Gastrocnemius medialis (tissue), 4 donors: ENCODE measurements around the gene PAM16. TPM values are rescaled to one million over a fixed set of nuclear protein-coding genes. Genes with fewer than 3 reads are reported as not detected.
A peak's percentile ranks its signal among the peaks of the same experiment; 100 is the strongest.

Experiments
- ATAC-seq, 2 donors: fragments of 150-250 bp; one replicate each; pipeline ENCODE4 v1.9.1; 2016
- DNase-seq, 2 donors: peaks; one replicate each; pipeline ENCODE4 v3.0.0-alpha.2; 2019
- H3K27ac ChIP-seq, 4 donors: fragments of 200-600 bp; sonication (generic); 1 replicate in 1 of 4; 2 replicates in 3 of 4; pipeline ENCODE4 v1.5.1; 2016 to 2018; ENCODE audit warnings: mild to moderate bottlenecking in 2 of 4, moderate library complexity in 1 of 4
- H3K27me3 ChIP-seq, 3 donors: fragments of 200-600 bp; sonication (generic) in 2 of 3; 1 replicate in 1 of 3; 2 replicates in 2 of 3; pipeline versions ENCODE4 v1.5.1 to v1.6.0; 2016 to 2019; ENCODE audit warnings: mild to moderate bottlenecking in 1 of 3, moderate library complexity in 1 of 3
- H3K36me3 ChIP-seq, 2 donors: fragments of 200-600 bp; sonication (generic) in 1 of 2; one replicate each; pipeline ENCODE4 v1.5.1; 2017 to 2018
- H3K4me1 ChIP-seq, 2 donors: fragments of 200-600 bp; sonication (generic) in 1 of 2; one replicate each; pipeline ENCODE4 v1.5.1; 2016 to 2017; ENCODE audit warnings: mild to moderate bottlenecking in 2 of 2
- H3K4me3 ChIP-seq, 4 donors: fragments of 200-600 bp; sonication (generic) in 3 of 4; 1 replicate in 1 of 4; 2 replicates in 3 of 4; pipeline ENCODE4 v1.5.1; 2016 to 2019; ENCODE audit warnings: mild to moderate bottlenecking in 2 of 4
- H3K9me3 ChIP-seq, 3 donors: fragments of 200-600 bp; sonication (generic) in 2 of 3; 1 replicate in 1 of 3; 2 replicates in 2 of 3; pipeline ENCODE4 v1.5.1; 2016 to 2019
- CTCF ChIP-seq, 5 experiments: fragments of 450-650 bp in 3 of 5; fragments of 200-600 bp in 2 of 5; sonication (generic) in 2 of 5; IDR thresholded peaks in 4 of 5; conservative IDR thresholded peaks in 1 of 5; 1 replicate in 4 of 5; 2 replicates in 1 of 5; pipeline ENCODE4 v1.5.1; 2016 to 2019; ENCODE audit warnings: antibody characterized with exemption in 5 of 5, mild to moderate bottlenecking in 3 of 5, moderate library complexity in 3 of 5
- POLR2A ChIP-seq, 2 donors: fragments of 450-650 bp; IDR thresholded peaks; one replicate each; pipeline ENCODE4 v1.6.1; 2017; ENCODE audit warnings: antibody characterized with exemption in 2 of 2, mild to moderate bottlenecking in 2 of 2, moderate library complexity in 2 of 2
- in situ Hi-C, 4 donors: fragments of 200-750 bp; cut with MboI; loops; one replicate each; pipeline versions ENCODE4 v1.15.0 to v1.8.0; 2017; ENCODE audit warnings: low sequenced_read_pairs in 4 of 4
- intact Hi-C: fragments of 100-400 bp; cut with DNase I; formaldehyde crosslinking; loops from one replicate; pipeline ENCODE4 v1.15.1; 2023; ENCODE audit warnings: low total_unique reads
- total RNA-seq, 4 donors: library from RNA; depleted of rRNA; stranded (reverse); fragments of >200 nt; gene quantifications; one replicate each; pipeline versions ENCODE4 v1.1.0 to v1.2.3, GENCODE V29; 2016

PAM16 gene
- total RNA-seq, 4 donors from 2014 or later: 112 to 174 (median 132) TPM

GRCh38 chr16:4293822-4294457 lies 57.2 kb downstream of the PAM16 start:
- peaks cover 38 to 54% of the 10 kb centered on the region in 2 donors for H3K4me1 ChIP-seq
- H3K27me3 ChIP-seq: no peaks in the 10 kb centered on the region
- TF ChIP-seq POLR2A (IDR thresholded peaks at IDR 0.05) (no peak), CTCF (IDR thresholded peaks at IDR 0.05 in 4 of 5, conservative IDR thresholded peaks at IDR 0.05 in 1 of 5) (no peak)
- peak overlapping the region; percentile 66 to 79 (median 71) for H3K27ac ChIP-seq
- no peaks in the 10 kb centered on the region for H3K36me3 ChIP-seq
- intact Hi-C loops (no loop called here), in situ Hi-C loops (loop anchor here in 1 of 4 donors (5.0 kb wide), 2 partner anchors 38 to 103 kb away; no protein-coding TSS in a partner anchor)
- H3K9me3 ChIP-seq: no peaks in the 10 kb centered on the region
- ATAC-seq: peak; percentile 88 to 89
- peak overlapping the region in 3 of 4 donors; percentile 4 to 13 (median 5) for H3K4me3 ChIP-seq
- peak; percentile 66 to 80 for DNase-seq

- Histone ChIP-seq H3K9me3 (no peaks in the 10 kb centered on the region), H3K36me3 (no peaks in the 10 kb centered on the region), H3K27me3 (no peaks in the 10 kb centered on the region), H3K4me3 (peak overlapping the region in 3 of 4 donors; percentile 4 to 13 (median 5)), H3K4me1 (peaks cover 42 to 60% of the 10 kb centered on the region in 2 donors), H3K27ac (peak overlapping the region; percentile 66 to 79 (median 71))
- ATAC-seq (no peak), DNase-seq (no peak)
- TF ChIP-seq CTCF (IDR thresholded peaks at IDR 0.05 in 4 of 5, conservative IDR thresholded peaks at IDR 0.05 in 1 of 5) (no peak), POLR2A (IDR thresholded peaks at IDR 0.05) (no peak)
- in situ Hi-C loops: loop anchor here in 1 of 4 donors (5.0 kb wide), 2 partner anchors 39 to 104 kb away; no protein-coding TSS in a partner anchor
- intact Hi-C loops: no loop called here
Observed at GRCh38 chr16:4293181-4293716, 57.9 kb downstream of the PAM16 start.

- peaks cover 44 to 64% of the 10 kb centered on the region in 2 donors for H3K4me1 ChIP-seq
- H3K27me3 ChIP-seq: no peaks in the 10 kb centered on the region
- no peaks in the 10 kb centered on the region for H3K36me3 ChIP-seq
- no peak for TF ChIP-seq POLR2A (IDR thresholded peaks at IDR 0.05)
- TF ChIP-seq CTCF (IDR thresholded peaks at IDR 0.05 in 4 of 5, conservative IDR thresholded peaks at IDR 0.05 in 1 of 5): no peak
- no peaks in the 10 kb centered on the region for H3K9me3 ChIP-seq
- intact Hi-C loops (no loop called here), in situ Hi-C loops (loop anchor here in 1 of 4 donors (5.0 kb wide), 2 partner anchors 41 to 106 kb away; no protein-coding TSS in a partner anchor)
- DNase-seq (no peak), ATAC-seq (no peak)
- no peak overlapping the region for H3K4me3 ChIP-seq
- peak overlapping the region; percentile 45 to 79 (median 71) for H3K27ac ChIP-seq
Observed at GRCh38 chr16:4291699-4292098, 59.4 kb downstream of the PAM16 start.

Other genes with a start within 250 kb of the PAM16 start
- 100 to 1,000 TPM in 3 of 4 donors, 10 to 100 TPM in 1; 84.9 to 223 (median 163) TPM for gene ADCY9, start 234.9 kb downstream of the PAM16 start, total RNA-seq
- 100 to 1,000 TPM; 184 to 519 (median 364) TPM for gene SRL, start 109.2 kb downstream of the PAM16 start, total RNA-seq
- gene TFAP4, start 78.3 kb downstream of the PAM16 start, total RNA-seq: 1 to 10 TPM; 3.2 to 5.0 (median 4.1) TPM
- under 1 TPM in 3 of 4 donors, not detected in 1; 0.81 to 0.95 (median 0.95) TPM for gene GLIS2, start 35.3 kb downstream of the PAM16 start, total RNA-seq
- gene VASN, start 20.5 kb upstream of the PAM16 start, total RNA-seq: 10 to 100 TPM in 1 of 4 donors, 1 to 10 TPM in 3; 2.4 to 12.8 (median 3.7) TPM
- gene CORO7, start 65.3 kb upstream of the PAM16 start, total RNA-seq: 10 to 100 TPM in 1 of 4 donors, 1 to 10 TPM in 3; 5.7 to 15.3 (median 7.2) TPM
- 100 to 1,000 TPM in 2 of 4 donors, 10 to 100 TPM in 2; 94.8 to 114 (median 103) TPM for gene DNAJA3, start 74.5 kb upstream of the PAM16 start, total RNA-seq
- 10 to 100 TPM in 1 of 4 donors, 1 to 10 TPM in 3; 2.7 to 11.0 (median 9.1) TPM for gene NMRAL1, start 123.3 kb upstream of the PAM16 start, total RNA-seq
- 10 to 100 TPM; 21.7 to 30.0 (median 28.4) TPM for gene HMOX2, start 125.1 kb upstream of the PAM16 start, total RNA-seq
- 10 to 100 TPM; 23.8 to 34.2 (median 25.4) TPM for gene CDIP1, start 187.5 kb upstream of the PAM16 start, total RNA-seq
- gene C16orf96, start 205.0 kb upstream of the PAM16 start, total RNA-seq: under 1 TPM in 2 of 4 donors, not detected in 2; 0.15 to 0.59 TPM